SU-DHL-6 (cell line): ENCODE results near the gene WWC1.

Source experiments
- EZH2phosphoT487 ChIP-seq: fragments of 200-600 bp; sonication (generic), shearing (Covaris generic); conservative IDR thresholded peaks from 2 replicates; pipeline ENCODE4 v1.6.1; 2018; ENCODE audit warnings: mild to moderate bottlenecking, antibody characterized with exemption, low read length, moderate library complexity, mixed read lengths
- TF ChIP-seq, protein P1 (sequence below): fragments of 200-600 bp; sonication (generic); IDR thresholded peaks from one replicate; pipeline ENCODE4 v1.5.1; 2017; ENCODE audit warnings: antibody characterized with exemption, mild to moderate bottlenecking, low read length, moderate library complexity; ENCODE audit not compliant: insufficient read depth, poor library complexity, severe bottlenecking

DNA sequence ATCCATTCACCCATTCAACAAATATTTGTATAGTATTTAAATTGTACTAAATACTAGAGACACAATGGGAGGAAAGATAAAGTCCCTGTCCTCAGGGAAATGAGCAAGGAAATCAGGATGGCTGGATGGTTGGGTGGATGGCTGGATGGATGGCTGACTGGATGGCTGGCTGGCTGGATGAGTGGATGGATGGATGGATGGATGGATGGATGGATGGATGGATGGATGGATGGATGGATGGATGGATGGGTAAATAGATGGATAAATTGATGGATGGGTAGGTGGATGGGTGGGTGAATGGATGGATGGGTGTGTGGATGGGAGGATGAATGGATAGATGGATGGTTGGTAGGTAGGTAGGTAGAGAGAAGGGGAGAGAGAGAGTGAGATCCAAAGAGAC is 41.5 kb upstream of the WWC1 start:
- TF ChIP-seq, protein P1, sequence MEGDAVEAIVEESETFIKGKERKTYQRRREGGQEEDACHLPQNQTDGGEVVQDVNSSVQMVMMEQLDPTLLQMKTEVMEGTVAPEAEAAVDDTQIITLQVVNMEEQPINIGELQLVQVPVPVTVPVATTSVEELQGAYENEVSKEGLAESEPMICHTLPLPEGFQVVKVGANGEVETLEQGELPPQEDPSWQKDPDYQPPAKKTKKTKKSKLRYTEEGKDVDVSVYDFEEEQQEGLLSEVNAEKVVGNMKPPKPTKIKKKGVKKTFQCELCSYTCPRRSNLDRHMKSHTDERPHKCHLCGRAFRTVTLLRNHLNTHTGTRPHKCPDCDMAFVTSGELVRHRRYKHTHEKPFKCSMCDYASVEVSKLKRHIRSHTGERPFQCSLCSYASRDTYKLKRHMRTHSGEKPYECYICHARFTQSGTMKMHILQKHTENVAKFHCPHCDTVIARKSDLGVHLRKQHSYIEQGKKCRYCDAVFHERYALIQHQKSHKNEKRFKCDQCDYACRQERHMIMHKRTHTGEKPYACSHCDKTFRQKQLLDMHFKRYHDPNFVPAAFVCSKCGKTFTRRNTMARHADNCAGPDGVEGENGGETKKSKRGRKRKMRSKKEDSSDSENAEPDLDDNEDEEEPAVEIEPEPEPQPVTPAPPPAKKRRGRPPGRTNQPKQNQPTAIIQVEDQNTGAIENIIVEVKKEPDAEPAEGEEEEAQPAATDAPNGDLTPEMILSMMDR, result no peak
- TF ChIP-seq EZH2phosphoT487, result no peak
